HG03135 (cell line): ENCODE data around the gene NIPAL3.
"Not testable (repeated sequence)": the region's sequence is repeated elsewhere in the genome, so short reads cannot be mapped to it uniquely, and the experiment has no call there.

Source experiments
- ATAC-seq: cut with Tn5 transposase; IDR thresholded peaks from one replicate; pipeline ENCODE4 v1.9.1; 2021; ENCODE audit warnings: mild to moderate bottlenecking, moderate library complexity; ENCODE audit not compliant: unreplicated experiment

NIPAL3 gene

DNA sequence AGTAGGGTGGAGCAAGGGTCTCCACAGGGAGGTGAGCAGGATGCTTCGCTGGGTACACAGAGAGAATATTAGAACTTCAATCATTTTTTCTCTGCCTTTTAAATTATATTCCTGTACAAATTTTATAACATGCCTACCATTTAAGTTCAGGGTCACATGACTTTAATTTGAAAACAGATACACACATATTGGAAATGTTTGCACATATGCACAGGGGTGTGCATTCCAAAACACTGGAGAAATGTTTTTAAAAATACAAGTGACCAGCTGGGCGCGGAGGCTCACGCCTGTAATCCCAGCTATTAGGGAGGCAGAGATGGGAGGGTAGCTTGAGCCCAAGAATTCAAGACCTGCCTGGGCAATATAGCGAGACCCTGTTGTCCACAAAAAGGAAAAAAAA, 39.7 kb downstream of the NIPAL3 start:
- no peak for ATAC-seq

DNA sequence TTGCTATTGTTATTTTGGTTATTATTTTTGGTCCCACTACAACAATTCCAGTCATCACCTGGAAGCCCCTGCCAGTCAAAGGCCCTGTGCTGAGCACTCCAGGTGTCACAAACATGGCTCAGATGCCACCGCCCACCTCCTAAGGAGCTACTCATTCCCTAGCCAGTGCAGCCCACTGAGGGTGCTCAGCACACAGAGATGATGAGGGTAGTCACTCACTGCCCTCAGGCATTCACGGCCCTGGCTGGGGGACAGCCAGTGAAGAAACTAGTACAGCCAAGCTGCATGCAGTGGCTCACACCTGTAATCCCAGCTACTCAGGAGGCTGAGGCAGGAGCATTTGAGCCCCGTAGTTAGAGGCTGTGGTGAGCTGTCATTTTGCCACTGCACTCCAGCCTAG, 42.3 kb downstream of the NIPAL3 start:
- ATAC-seq: no peak

- ATAC-seq: no peak
These were observed 44.1 kb downstream of the NIPAL3 start for GRCh38 chr1:24459551-24460266.

GRCh38 chr1:24462128-24462527, 46.5 kb downstream of the NIPAL3 start:
- not testable (repeated sequence) for ATAC-seq

GRCh38 chr1:24463776-24464735, 48.5 kb downstream of the NIPAL3 start:
- ATAC-seq: no peak

- no peak for ATAC-seq
These were observed 49.5 kb downstream of the NIPAL3 start for GRCh38 chr1:24465099-24465498.

- ATAC-seq: no peak
These were observed 50.0 kb downstream of the NIPAL3 start for GRCh38 chr1:24465638-24466037.

DNA sequence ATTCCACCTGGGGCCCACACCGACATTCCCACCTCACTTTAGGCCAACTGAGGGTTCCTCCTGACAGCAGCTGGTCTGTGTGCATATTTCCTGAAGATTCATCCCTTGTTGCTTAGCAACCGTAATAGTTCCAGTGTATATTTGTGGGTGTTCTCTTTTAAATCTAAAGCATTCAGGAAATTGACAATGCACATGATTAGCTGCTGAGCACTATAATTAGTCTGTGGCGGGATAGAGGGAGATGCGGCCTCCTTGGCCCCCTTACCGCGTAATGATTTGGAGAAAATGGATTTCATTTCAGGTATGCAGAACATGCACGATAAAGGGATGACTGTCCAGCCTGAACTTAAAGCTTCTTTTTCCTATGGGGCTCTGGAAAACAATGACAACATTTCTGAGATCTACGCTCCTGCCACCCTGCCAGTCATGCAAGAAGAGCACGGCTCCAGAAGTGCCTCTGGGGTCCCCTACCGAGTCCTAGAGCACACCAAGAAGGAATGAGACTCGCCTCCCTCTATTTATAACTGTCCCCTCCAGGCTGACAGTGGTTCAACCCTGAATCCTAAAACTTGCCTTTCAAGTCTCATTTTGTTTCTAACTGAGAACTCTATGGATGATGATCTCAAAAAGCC, 53.2 kb downstream of the NIPAL3 start:
- no peak for ATAC-seq

GRCh38 chr1:24470592-24470991, 55.0 kb downstream of the NIPAL3 start:
- no peak for ATAC-seq

- no peak for ATAC-seq
These were observed 57.1 kb downstream of the NIPAL3 start for GRCh38 chr1:24472527-24473251.

DNA sequence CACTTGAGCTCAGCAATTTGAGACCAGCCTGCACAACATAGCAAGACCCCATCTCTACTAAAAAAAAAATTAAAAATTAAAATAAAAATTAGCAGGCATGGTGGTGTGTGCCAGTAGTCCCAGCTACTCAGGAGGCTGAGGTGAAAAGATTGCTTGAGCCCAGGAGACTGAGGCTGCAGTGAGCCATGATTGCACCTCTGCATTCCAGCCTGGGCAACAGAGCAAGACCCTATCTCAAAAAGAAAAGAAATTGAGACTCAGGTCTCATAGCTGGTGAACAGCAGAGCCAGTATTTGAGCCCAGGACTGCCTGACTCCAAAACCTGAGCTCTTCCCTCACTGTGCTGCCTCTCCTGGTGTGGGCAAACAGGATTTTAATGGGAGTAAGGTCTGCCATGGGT, 58.6 kb downstream of the NIPAL3 start:
- no peak for ATAC-seq

DNA sequence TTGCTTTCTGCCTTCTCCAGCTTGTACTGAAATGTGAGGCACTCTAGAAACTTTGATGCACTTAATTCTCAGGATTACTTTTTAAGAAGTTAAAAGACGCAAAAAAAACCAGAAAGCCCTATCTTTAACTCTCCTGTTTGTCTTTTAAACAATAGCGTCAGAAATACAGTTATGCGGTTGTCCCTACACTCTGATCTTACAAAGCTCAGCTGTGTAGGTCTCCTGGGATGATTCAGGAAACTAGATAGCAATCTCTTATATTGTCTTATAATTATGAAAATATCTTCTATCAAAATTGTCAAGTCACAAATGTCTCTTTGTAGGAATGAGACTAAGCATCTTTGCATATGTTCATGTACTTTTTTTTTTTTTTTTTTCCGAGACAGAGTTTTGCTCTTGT, 60.1 kb downstream of the NIPAL3 start:
- no peak for ATAC-seq

DNA sequence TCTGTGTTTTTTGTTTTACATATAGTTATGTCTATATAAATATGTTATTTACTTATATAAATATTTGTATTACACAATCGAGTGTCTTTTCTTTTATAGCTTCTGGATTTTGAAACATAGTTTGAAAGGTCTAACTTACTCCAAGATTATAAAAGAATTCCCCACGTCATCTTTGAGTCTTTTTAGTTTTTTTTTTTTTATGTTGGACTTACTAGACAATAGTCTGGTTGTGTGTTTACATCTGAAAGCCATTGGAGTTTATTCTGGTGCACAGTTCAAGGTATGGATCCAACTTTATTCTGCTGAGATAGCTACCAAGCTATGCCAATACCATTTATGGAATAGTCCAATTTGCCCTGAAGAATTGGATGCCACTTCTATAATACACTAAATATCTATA, 61.0 kb downstream of the NIPAL3 start:
- no peak for ATAC-seq

GRCh38 chr1:24477309-24477708, 61.7 kb downstream of the NIPAL3 start:
- no peak for ATAC-seq

DNA sequence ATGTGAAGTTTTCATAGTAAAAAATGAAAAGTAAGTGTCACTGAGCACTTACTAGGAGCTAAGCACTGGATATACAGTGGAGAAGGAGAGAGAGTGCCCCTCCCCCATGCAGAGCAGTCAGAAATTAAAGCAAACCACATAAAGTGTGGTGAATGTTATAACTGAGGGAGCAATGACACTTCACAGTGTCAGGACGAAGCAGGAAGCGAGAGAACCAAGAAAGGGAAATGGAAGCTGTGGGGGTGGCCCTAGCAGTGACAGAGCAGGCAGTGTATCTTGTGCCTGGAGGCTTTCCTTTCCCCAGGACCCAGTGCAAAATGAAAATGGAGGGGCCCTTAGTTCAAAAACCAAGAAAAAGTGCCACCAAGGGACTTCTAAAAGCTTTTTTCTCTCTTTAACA, 65.5 kb downstream of the NIPAL3 start:
- ATAC-seq: no peak

DNA sequence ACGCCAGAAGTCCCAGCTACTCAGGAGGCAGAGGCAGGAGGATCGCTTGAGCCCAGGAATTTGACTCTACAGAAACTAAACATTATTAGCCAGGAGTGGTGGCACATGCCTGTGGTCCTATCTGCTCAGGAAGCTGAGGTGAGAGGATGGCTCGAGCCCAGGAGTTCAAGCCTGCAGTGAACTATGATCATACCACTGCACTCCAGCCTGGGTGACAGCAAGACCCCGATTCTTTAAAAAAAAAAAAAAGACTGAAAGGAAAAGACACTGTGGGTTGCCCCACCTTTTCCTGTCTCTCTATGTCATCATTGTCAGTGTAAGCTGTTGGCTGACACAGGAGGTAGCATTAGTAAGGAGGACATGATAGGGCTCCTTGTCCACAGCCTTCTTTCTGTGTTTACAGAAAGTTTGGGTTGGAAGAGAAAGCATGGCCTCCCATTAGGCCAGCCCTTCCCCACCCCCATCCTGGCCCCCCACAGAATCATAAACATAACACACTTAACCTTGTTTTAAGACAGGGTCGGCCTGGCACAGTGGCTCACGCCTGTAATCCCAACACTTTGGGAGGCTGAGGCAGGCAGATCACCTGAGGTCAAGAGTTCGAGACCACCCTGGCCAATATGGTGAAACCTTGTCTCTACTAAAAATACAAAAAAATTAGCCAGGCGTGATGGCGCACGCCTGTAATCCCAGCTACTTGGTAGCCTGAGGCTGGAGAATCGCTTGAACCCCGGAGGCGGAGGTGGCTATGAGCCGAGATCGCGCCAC, 66.4 kb downstream of the NIPAL3 start:
- no peak for ATAC-seq

GRCh38 chr1:24483441-24483840, 67.8 kb downstream of the NIPAL3 start:
- no peak for ATAC-seq

GRCh38 chr1:24484199-24484598, 68.6 kb downstream of the NIPAL3 start:
- ATAC-seq: no peak

DNA sequence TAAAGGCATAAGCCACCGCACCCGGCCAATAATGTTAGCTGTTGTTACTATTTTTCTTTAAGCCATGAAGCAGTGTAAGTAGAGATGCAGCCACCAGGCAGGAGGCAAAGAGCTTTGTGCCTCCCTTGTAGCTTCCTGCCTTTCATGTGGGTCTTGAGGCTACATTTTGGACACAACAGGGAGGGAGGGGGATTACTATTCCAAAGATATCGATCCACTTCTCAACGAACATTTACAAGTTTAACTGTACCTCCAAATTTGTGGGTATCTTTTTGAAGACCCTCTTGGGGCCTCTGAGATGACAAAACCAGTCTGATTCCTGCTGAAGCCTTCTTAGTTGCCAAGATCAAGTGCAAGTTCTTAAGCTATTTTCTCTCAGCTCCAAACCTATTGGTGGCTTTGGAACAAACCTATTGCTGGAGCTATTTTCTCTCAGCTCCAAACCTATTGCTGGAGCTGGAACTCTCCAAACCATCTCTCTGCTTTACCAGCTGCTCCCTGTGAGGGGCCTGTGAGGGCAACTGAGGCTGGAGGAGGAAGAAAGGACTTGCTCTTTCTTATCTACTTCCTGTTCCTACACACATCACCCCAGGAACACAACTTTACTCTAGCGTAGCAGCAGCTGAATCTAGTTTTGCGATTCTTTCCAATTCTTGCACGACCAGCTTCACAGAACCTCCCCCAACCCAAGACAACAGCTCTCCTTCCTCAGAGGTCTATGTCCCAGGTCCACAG, 70.9 kb downstream of the NIPAL3 start:
- no peak for ATAC-seq

DNA sequence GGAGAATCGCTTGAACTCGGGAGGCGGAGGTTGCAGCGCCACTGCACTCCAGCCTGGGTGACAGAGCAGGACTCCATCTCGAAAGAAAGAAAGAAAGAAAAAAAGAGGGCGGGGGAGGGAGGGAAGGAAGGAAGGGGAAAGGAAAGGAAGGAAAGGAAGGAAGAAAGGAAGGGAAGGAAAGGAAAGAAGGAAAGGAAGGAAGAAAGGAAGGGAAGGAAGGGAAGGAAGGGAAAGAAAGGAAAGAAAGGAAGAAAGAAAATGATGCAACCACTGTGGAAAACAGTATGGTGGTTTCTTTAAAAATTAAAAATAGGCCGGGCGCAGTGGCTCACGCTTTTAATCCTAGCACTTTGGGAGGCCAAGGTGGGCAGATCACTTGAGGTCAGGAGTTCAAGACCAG, 71.9 kb downstream of the NIPAL3 start:
- no peak for ATAC-seq
